HG03442 (cell line): ENCODE data around the gene RPGR.

Source experiments
- ATAC-seq: cut with Tn5 transposase; IDR thresholded peaks from one replicate; pipeline ENCODE4 v1.9.1; 2021; ENCODE audit warnings: mild to moderate bottlenecking, moderate library complexity; ENCODE audit not compliant: unreplicated experiment

Gene RPGR

GRCh38 chrX:38262715-38263620, 64.3 kb downstream of the RPGR start:
- ATAC-seq = no peak

GRCh38 chrX:38260231-38260630, 67.1 kb downstream of the RPGR start:
- ATAC-seq = no peak

- no peak for ATAC-seq
Observed at GRCh38 chrX:38256019-38256418, 71.3 kb downstream of the RPGR start.

GRCh38 chrX:38249965-38250364, 77.3 kb downstream of the RPGR start:
- no peak for ATAC-seq

- ATAC-seq = no peak
Observed at GRCh38 chrX:38247051-38247450, 80.3 kb downstream of the RPGR start.

- ATAC-seq = no peak
Observed at GRCh38 chrX:38240541-38240940, 86.8 kb downstream of the RPGR start.

- no peak for ATAC-seq
Observed at GRCh38 chrX:38236901-38237615, 90.3 kb downstream of the RPGR start.

- ATAC-seq = no peak
Observed at GRCh38 chrX:38233891-38234667, 93.2 kb downstream of the RPGR start.

- no peak for ATAC-seq
Observed at GRCh38 chrX:38232079-38232686, 95.1 kb downstream of the RPGR start.

GRCh38 chrX:38225093-38225492, 102.2 kb downstream of the RPGR start:
- ATAC-seq = no peak

- no peak for ATAC-seq
Observed at GRCh38 chrX:38224160-38224559, 103.1 kb downstream of the RPGR start.

GRCh38 chrX:38221391-38221929, 105.8 kb downstream of the RPGR start:
- ATAC-seq = no peak

- ATAC-seq = no peak
Observed at GRCh38 chrX:38220415-38221390, 106.6 kb downstream of the RPGR start, which contains the start of gene SRPX. Gene SRPX, minus strand, starts transcription at chrX:38220871. Its CDS starts 79 bp downstream, at chrX:38220792.

GRCh38 chrX:38220024-38220414, 107.3 kb downstream of the RPGR start:
- ATAC-seq = no peak
